T-helper 17 cell (primary cell): ENCODE measurements around the gene GRAMD4. TPM values are rescaled to one million over a fixed set of nuclear protein-coding genes. Genes with fewer than 3 reads are reported as not detected.
A peak's percentile ranks its signal among the peaks of the same experiment; 100 is the strongest.

Experiments used
- ATAC-seq: fragments of 150-1000 bp; cut with Tn5 transposase; 2 replicates; pipeline ENCODE4 v1.10.0; 2021; ENCODE audit warnings: mild to moderate bottlenecking, moderate library complexity
- DNase-seq, 3 donors: peaks; one replicate each; pipeline versions ENCODE4 v3.0.0 to v3.0.0-alpha.2; 2020 to 2021
- H3K9me3 ChIP-seq: one replicate; pipeline ENCODE4 v1.7.0; 2013; ENCODE audit warnings: low read length, mild to moderate bottlenecking; ENCODE audit not compliant: control insufficient read depth, poor library complexity, severe bottlenecking
- H3K27ac Mint-ChIP-seq: one replicate; pipeline ENCODE4 v1.8.0; 2022; ENCODE audit warnings: mild to moderate bottlenecking, moderate library complexity, mixed read lengths
- H3K27me3 Mint-ChIP-seq: one replicate; pipeline ENCODE4 v1.8.0; 2022; ENCODE audit warnings: mixed read lengths
- H3K36me3 Mint-ChIP-seq: one replicate; pipeline ENCODE4 v1.8.0; 2022; ENCODE audit warnings: low read depth, mixed read lengths
- H3K4me1 Mint-ChIP-seq: one replicate; pipeline ENCODE4 v1.8.0; 2022; ENCODE audit warnings: mild to moderate bottlenecking, mixed read lengths
- H3K4me3 Mint-ChIP-seq: one replicate; pipeline ENCODE4 v1.8.0; 2022; ENCODE audit warnings: mild to moderate bottlenecking, moderate library complexity, mixed read lengths
- total RNA-seq, 4 donors: library from RNA in 2 of 4; stranded (reverse) in 2 of 4; gene quantifications; one replicate each; pipeline ENCODE4 v1.2.3 and lab custom pipeline; 2022 to 2026

Gene GRAMD4
- total RNA-seq, 2 donors from 2014 or later = 14.2 to 14.5 TPM

DNA sequence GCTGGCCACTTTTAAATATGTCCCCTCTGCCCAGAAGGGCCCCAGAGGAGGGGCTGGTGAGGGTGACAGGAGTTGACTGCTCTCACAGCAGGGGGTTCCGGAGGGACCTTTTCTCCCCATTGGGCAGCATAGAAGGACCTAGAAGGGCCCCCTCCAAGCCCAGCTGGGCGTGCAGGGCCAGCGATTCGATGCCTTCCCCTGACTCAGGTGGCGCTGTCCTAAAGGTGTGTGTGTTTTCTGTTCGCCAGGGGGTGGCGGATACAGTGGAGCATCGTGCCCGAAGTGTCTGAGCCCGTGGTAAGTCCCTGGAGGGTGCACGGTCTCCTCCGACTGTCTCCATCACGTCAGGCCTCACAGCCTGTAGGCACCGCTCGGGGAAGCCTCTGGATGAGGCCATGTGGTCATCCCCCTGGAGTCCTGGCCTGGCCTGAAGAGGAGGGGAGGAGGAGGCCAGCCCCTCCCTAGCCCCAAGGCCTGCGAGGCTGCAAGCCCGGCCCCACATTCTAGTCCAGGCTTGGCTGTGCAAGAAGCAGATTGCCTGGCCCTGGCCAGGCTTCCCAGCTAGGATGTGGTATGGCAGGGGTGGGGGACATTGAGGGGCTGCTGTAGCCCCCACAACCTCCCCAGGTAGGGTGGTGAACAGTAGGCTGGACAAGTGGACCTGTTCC, 46.5 kb downstream of the GRAMD4 start:
- Mint-ChIP-seq H3K4me3 (no peak overlapping the region), H3K27ac (no peak overlapping the region), H3K4me1 (peaks cover 3% of the 10 kb centered on the region), H3K27me3 (no peaks in the 10 kb centered on the region), H3K36me3 (peaks cover 2% of the 10 kb centered on the region)
- no peaks in the 10 kb centered on the region for H3K9me3 ChIP-seq
- DNase-seq = no peak
- ATAC-seq = no peak

DNA sequence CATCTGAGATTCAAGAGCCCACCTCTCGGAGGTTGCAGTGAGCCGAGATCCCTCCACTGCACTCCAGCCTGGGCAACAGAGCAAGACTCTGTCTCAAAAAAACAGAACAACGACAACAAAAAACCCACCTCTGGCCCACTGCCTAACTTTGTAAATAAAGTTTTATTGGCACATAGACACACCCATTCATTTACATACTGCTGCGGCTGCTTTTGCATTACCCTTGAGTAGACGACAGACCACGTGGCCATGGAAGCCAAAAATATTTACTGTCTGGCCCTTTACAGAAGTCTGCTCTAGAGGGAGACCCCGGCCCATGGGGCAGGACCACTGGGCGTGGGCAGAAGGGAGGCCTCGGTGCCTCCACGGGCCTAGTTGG, 47.0 kb downstream of the GRAMD4 start:
- Mint-ChIP-seq H3K27me3 (no peaks in the 10 kb centered on the region), H3K36me3 (peaks cover 2% of the 10 kb centered on the region), H3K27ac (no peak overlapping the region), H3K4me3 (no peak overlapping the region), H3K4me1 (peaks cover 7% of the 10 kb centered on the region)
- H3K9me3 ChIP-seq = no peaks in the 10 kb centered on the region
- DNase-seq (no peak), ATAC-seq (no peak)

DNA sequence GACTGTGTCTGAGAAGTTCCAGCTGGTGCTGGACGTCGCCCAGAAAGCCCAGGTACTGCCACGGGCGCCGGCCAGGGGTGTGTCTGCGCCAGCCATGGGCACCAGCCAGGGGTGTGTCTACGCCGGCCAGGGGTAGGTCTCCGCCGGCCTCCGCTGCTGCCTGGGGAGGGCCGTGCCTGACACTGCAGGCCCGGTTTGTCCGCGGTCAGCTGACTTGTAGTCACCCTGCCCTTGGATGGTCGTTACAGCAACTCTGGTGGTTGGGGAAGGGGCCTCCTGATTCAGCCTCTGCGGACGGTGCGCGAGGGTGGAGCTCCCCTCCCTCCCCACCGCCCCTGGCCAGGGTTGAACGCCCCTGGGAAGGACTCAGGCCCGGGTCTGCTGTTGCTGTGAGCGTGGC, 47.9 kb downstream of the GRAMD4 start:
- Mint-ChIP-seq H3K27me3 (no peaks in the 10 kb centered on the region), H3K4me3 (no peak overlapping the region), H3K4me1 (peaks cover 8% of the 10 kb centered on the region), H3K36me3 (peaks cover 2% of the 10 kb centered on the region), H3K27ac (no peak overlapping the region)
- ATAC-seq (no peak), DNase-seq (no peak)
- no peaks in the 10 kb centered on the region for H3K9me3 ChIP-seq

DNA sequence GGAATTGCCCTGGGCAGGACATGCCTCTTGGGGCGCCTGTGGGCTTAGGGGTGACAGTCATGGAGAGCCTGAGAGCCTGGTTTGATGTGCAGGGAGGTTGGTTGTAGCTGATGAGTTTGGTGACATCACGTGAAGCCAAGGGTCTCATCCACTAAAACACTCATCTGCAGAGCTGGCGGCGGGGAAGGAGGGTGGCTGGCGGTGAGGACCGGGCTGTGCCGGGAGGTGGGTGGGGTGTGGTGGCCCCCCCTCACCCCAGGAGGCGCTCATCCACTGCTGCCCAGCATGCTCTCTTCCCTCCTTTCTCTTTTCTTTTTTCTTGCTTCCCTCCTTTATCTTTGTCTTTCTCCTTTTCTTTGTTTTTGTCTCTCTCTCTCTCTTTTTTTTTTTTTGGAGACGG, 49.0 kb downstream of the GRAMD4 start:
- DNase-seq (no peak), ATAC-seq (no peak)
- Mint-ChIP-seq H3K27me3 (no peaks in the 10 kb centered on the region), H3K4me1 (peaks cover 14% of the 10 kb centered on the region), H3K27ac (no peak overlapping the region), H3K4me3 (no peak overlapping the region), H3K36me3 (peaks cover 2% of the 10 kb centered on the region)
- H3K9me3 ChIP-seq = no peaks in the 10 kb centered on the region

DNA sequence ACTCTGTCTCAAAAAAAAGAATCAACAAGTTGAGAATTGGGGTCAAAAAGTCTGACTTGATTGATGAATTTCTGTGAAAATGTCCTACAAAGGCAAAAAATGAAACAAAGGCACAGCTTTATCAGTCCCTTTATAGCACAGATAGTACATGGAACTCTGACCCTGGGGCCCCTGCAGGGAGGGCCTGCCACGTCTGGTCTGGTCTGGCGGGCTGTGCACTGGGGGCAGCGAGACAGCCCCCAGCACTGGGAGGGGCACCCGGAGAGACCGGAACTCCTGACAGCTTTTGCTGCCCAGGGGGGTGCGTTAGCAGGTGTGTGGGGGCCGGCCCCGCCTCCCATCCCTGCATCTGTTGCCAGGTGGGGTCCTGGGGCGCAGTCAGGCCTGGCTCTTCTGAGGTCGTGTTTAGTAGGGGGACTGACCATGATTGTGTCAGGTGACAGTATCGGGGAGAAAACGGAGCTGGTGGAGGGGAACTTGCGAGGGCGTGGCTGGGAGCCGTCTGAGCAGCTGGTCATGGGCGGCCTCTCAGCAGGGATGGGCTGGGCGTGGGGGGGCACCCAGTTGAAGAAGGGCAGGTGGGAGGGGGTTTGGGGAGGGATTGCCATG, 51.7 kb downstream of the GRAMD4 start:
- no peak for ATAC-seq
- no peak for DNase-seq
- peak overlapping the region; percentile 68 for H3K4me3 Mint-ChIP-seq
- H3K4me1 Mint-ChIP-seq = peaks cover 22% of the 10 kb centered on the region
- peaks cover 2% of the 10 kb centered on the region for H3K36me3 Mint-ChIP-seq
- H3K27ac Mint-ChIP-seq = peak overlapping the region; percentile 96
- no peaks in the 10 kb centered on the region for H3K27me3 Mint-ChIP-seq
- H3K9me3 ChIP-seq = no peaks in the 10 kb centered on the region

DNA sequence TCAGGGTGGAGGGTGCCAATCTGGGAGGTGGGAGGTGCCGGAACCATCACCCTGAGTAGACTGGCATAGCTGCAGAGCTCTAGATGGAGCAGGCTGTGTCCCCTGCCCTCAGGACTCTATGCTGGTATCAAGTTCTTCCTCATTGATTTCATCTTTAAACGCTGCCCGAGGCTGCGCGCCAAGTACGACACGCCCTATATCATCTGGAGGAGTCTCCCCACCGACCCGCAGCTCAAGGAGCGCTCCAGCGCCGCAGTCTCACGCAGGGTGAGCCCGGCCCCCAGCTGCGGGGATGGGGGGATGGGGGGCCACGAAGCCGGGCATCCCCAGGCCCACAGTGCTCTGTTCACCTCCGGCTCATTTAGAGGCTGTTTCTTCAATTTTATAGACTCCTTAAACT, 52.5 kb downstream of the GRAMD4 start:
- DNase-seq = no peak
- Mint-ChIP-seq H3K27me3 (no peaks in the 10 kb centered on the region), H3K27ac (peak overlapping the region; percentile 96), H3K36me3 (peaks cover 2% of the 10 kb centered on the region), H3K4me3 (peak overlapping the region; percentile 69), H3K4me1 (peaks cover 23% of the 10 kb centered on the region)
- no peaks in the 10 kb centered on the region for H3K9me3 ChIP-seq
- ATAC-seq = no peak

DNA sequence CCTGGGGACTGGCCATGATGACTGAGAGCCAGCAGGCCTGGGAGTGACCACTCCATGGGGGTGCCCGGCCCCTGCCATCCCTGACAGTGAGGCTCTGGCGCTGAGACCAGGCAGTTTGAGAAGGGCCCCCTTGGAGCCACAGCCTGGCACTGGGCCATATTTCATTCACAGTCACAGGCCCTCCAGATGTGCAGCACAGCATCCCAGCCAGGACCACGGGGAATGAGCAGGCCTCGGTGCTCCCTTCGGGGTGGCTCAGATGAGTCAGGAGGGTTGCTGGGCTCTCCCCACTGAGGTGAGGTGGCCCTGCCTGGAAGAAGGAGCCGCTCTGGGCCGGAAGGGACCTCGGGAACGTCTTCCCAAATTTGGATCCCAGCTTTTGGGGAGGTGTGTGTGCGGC, 53.0 kb downstream of the GRAMD4 start:
- Mint-ChIP-seq H3K27ac (peak overlapping the region; percentile 96), H3K4me3 (peak overlapping the region; percentile 95), H3K36me3 (peaks cover 2% of the 10 kb centered on the region), H3K4me1 (peaks cover 26% of the 10 kb centered on the region), H3K27me3 (no peaks in the 10 kb centered on the region)
- no peaks in the 10 kb centered on the region for H3K9me3 ChIP-seq
- no peak for DNase-seq
- ATAC-seq = no peak

DNA sequence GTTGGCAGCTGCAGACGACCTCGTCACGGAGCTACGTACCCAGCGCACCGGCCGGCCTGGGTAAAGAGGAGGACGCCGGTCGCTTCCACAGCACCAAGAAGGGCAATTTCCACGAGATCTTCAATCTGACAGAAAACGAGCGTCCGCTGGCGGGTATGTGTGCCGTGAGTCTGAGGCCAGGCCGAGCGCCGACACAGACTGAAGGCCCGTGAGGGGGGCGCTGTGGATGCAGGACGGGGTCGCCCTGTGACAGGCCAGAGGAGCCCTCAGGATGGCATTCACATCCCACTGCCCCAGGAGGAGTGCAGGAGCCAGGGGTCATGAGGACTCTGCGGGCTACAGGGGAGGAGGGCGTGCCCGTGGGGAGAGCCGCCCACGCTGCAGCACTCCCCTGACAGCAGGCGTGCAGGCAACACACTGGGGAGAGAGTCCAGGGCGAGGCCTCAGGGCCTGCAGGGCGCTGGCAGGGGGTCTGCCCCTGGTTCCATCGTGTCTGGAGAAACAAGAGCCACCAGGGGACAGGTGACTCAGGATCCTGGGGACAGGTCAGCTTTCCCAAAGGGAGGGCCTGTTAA, 53.6 kb downstream of the GRAMD4 start:
- DNase-seq (no peak), ATAC-seq (peak; percentile 27)
- Mint-ChIP-seq H3K36me3 (peaks cover 2% of the 10 kb centered on the region), H3K27me3 (no peaks in the 10 kb centered on the region), H3K27ac (peak overlapping the region; percentile 96), H3K4me3 (peak overlapping the region; percentile 95), H3K4me1 (peaks cover 26% of the 10 kb centered on the region)
- H3K9me3 ChIP-seq = no peaks in the 10 kb centered on the region

DNA sequence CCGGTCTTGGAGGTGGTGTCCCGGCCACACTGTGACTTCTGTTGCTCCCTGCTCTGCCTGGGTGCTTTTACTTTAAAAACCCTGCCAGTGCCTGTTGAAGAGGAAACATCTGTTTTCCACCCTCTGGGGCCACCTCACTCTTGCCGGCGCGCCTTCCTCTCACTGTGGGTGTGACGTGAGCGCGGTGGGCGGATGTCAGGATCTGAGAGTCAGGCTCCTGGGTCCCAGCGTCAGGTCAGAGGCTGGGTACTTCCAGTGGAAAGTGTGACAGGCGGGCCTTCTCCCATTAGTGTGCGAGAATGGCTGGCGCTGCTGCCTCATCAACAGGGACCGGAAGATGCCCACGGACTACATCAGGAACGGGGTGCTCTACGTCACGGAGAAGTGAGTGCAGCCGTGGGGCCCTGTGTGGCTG, 54.2 kb downstream of the GRAMD4 start:
- Mint-ChIP-seq H3K4me3 (peak overlapping the region; percentile 95), H3K27ac (peak overlapping the region; percentile 96)
- peak; percentile 91 for ATAC-seq

DNA sequence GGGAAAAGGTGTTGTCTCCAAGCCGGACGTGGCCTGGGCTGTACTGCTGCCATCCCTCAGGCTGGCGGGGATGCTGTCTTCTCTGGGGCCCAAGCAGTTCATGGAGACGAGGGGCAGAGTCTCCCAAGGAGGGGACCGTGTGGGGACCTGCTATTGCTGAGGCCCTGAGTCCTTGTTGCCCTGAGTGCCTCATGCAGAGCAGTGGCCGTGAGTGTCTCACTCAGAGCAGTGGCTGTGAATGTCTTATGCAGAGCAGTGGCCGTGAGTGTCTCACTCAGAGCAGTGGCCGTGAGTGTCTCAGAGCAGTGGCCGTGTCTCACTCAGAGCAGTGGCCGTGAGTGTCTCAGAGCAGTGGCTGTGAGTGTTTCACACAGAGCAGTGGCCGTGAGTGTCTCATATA, 54.7 kb downstream of the GRAMD4 start:
- Mint-ChIP-seq H3K4me1 (peaks cover 24% of the 10 kb centered on the region), H3K36me3 (no peaks in the 10 kb centered on the region), H3K27me3 (no peaks in the 10 kb centered on the region), H3K4me3 (peak overlapping the region; percentile 95), H3K27ac (peak overlapping the region; percentile 96)
- ATAC-seq (peak; percentile 26), DNase-seq (no peak)
- no peaks in the 10 kb centered on the region for H3K9me3 ChIP-seq

More for the DNA sequence above, 54.2 kb downstream of the GRAMD4 start:
- Mint-ChIP-seq H3K27me3 (no peaks in the 10 kb centered on the region), H3K36me3 (peaks cover 2% of the 10 kb centered on the region), H3K4me1 (peaks cover 26% of the 10 kb centered on the region)
- peak; percentile 58 to 77 (median 68) for DNase-seq
- H3K9me3 ChIP-seq = no peaks in the 10 kb centered on the region

DNA sequence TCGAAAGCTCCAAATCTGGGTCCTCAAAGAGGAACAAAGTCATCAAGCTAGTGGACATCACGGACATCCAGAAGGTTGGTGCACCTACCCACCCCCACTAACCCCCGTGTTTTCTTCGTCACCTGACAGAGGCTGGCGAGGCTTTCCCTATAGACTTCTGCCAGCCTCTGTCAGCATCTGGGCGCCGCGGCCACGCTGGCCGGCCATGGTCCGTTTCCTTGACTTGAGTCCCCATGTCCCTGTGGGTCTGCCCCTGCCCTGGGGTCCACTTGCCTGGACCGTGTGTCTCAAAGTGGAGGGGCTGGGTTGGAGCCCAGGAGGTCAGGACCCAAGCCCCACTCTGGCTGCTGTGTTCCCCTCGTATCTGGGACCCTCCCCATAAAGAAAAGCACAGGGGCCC, 55.3 kb downstream of the GRAMD4 start:
- no peaks in the 10 kb centered on the region for H3K36me3 Mint-ChIP-seq
- no peaks in the 10 kb centered on the region for H3K27me3 Mint-ChIP-seq
- no peak for DNase-seq
- H3K4me3 Mint-ChIP-seq = peak overlapping the region; percentile 21
- no peaks in the 10 kb centered on the region for H3K9me3 ChIP-seq
- ATAC-seq = no peak
- H3K4me1 Mint-ChIP-seq = peaks cover 24% of the 10 kb centered on the region
- H3K27ac Mint-ChIP-seq = peak overlapping the region; percentile 96

DNA sequence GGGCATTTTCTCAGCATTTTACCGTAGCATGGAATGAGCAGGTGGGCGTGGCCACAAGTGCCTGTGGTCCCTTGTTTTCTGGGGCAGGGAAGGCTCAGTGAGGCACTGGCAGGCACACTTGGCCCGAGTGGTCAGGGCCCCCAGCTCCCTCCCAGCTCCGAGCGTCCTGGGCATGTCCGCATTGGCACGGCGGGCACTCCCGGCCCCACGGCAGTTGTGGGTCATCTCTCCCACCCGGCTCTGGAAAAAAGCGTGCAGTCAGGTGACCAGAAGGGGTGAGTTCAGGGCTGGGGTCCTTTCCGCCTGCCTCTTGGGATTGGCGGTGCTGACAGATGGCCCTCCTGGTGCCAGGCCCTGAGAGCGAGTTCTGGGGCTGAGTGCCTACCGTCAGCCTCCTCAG, 55.8 kb downstream of the GRAMD4 start:
- H3K4me3 Mint-ChIP-seq = no peak overlapping the region
- H3K4me1 Mint-ChIP-seq = peaks cover 24% of the 10 kb centered on the region
- DNase-seq (no peak), ATAC-seq (no peak)
- H3K36me3 Mint-ChIP-seq = no peaks in the 10 kb centered on the region
- peak overlapping the region; percentile 96 for H3K27ac Mint-ChIP-seq
- no peaks in the 10 kb centered on the region for H3K9me3 ChIP-seq
- no peaks in the 10 kb centered on the region for H3K27me3 Mint-ChIP-seq

DNA sequence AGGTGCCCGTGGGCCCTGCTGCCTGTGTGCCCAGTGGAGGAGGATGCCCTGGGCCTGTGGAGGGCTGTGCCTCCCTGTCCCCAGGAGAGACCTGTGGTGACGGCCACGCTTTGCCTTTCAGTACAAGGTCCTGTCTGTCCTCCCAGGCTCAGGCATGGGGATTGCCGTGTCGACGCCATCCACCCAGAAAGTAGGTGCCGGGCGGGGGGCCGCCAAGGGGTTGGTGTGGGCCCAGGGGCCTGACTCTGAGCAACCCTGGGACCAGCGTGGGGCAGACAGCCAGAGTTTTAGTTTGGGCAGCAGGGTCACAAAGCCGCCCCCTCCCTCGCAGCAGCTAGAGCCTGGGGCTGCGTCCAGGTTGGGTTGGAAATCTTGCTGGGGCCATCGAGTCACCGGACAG, 56.3 kb downstream of the GRAMD4 start:
- Mint-ChIP-seq H3K27me3 (no peaks in the 10 kb centered on the region), H3K4me1 (peaks cover 24% of the 10 kb centered on the region), H3K36me3 (no peaks in the 10 kb centered on the region), H3K4me3 (no peak overlapping the region), H3K27ac (no peak overlapping the region)
- DNase-seq = no peak
- no peaks in the 10 kb centered on the region for H3K9me3 ChIP-seq
- ATAC-seq = no peak

DNA sequence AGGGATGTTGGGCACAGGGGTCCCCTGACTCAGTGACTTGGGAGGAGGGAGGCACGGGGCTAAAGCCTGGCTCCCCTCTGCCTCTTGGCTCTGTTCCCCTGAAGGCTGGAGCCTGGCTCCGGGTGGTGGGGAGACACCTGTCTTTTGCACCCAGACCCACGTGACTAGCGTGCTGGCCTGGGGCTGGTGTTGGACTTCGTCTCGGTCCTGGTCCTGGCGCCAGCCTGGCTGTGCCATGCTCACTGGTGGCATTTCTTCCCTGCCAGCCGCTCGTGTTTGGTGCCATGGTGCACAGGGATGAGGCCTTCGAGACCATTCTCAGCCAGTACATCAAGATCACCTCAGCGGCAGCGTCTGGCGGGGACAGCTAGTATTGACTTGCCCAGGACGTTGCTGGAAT, 56.7 kb downstream of the GRAMD4 start:
- ATAC-seq = no peak
- no peak for DNase-seq
- H3K27me3 Mint-ChIP-seq = no peaks in the 10 kb centered on the region
- no peaks in the 10 kb centered on the region for H3K9me3 ChIP-seq
- H3K27ac Mint-ChIP-seq = peak overlapping the region; percentile 45
- no peak overlapping the region for H3K4me3 Mint-ChIP-seq
- H3K36me3 Mint-ChIP-seq = no peaks in the 10 kb centered on the region
- peaks cover 23% of the 10 kb centered on the region for H3K4me1 Mint-ChIP-seq
